Forelimb muscle (tissue), 1 donor: ENCODE results near the gene SPATA13. TPM values are rescaled to one million over a fixed set of nuclear protein-coding genes. Genes with fewer than 3 reads are reported as not detected.
"Not testable (repeated sequence)": the region's sequence is repeated elsewhere in the genome, so short reads cannot be mapped to it uniquely, and the experiment has no call there.

Experiments used
- DNase-seq: peaks from one replicate; pipeline ENCODE4 v3.0.0-alpha.2; 2013; ENCODE audit warnings: low read depth
- polyA plus RNA-seq: library from polyadenylated mRNA; unstranded; fragments of 120-200 nt; gene quantifications from one replicate; pipeline ENCODE4 v1.2.1, GENCODE V29; 2013; ENCODE audit not compliant: insufficient read length

Gene SPATA13
- polyA plus RNA-seq, 1 donor, result 3.4 TPM

DNA sequence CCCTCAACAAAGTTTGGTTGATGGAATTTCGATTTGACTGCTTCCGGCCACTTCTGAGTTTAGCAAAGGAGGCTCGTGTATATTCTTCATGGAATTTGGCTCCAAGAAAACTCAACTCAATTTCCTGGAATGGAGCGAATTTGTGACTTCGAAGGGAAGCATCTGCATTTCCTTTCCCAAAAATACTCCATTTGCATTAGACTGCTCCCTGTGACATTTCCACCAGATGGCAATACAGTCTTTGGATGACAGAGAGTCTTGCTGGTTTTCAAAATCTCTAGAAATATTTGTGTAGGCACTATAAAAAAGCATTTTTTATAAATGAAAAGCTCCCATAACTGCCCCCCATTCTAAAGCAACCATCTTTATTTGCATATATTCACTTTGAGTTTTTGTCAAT is 152.9 kb downstream of the SPATA13 start:
- peak; percentile 34 for DNase-seq

GRCh38 chr13:24317835-24318234 is 157.3 kb downstream of the SPATA13 start:
- not testable (repeated sequence) for DNase-seq

- not testable (repeated sequence) for DNase-seq
Measured at GRCh38 chr13:24318878-24319277, 158.4 kb downstream of the SPATA13 start.

- DNase-seq, result not testable (repeated sequence)
Measured at GRCh38 chr13:24319641-24320040, 159.1 kb downstream of the SPATA13 start.

DNA sequence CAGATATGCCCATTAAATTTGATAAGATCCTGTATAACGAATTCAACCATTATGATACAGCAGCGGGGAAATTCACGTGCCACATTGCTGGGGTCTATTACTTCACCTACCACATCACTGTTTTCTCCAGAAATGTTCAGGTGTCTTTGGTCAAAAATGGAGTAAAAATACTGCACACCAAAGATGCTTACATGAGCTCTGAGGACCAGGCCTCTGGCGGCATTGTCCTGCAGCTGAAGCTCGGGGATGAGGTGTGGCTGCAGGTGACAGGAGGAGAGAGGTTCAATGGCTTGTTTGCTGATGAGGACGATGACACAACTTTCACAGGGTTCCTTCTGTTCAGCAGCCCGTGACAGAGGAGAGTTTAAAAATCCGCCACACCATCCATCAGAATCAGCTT is 160.9 kb downstream of the SPATA13 start:
- DNase-seq, result not testable (repeated sequence)

DNA sequence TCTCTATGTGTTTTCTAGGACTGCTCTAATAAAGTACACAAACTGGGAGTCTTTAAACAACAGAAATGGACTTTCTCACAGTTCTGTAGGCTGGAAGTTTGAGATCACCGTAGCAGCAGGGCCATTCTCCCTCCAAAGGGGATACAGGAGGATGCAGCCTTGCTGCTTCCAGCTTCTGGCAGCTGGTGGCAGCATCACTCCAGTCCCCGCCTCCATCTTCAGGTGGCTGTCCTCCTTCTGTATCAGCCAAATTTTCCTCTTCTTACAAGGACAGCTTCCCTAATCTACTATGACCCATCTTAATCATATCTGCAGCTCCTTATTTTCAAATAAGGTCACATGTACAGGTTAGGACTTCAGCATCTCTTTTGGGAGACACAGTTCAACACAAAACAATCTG is 161.9 kb downstream of the SPATA13 start:
- DNase-seq, result not testable (repeated sequence)

DNA sequence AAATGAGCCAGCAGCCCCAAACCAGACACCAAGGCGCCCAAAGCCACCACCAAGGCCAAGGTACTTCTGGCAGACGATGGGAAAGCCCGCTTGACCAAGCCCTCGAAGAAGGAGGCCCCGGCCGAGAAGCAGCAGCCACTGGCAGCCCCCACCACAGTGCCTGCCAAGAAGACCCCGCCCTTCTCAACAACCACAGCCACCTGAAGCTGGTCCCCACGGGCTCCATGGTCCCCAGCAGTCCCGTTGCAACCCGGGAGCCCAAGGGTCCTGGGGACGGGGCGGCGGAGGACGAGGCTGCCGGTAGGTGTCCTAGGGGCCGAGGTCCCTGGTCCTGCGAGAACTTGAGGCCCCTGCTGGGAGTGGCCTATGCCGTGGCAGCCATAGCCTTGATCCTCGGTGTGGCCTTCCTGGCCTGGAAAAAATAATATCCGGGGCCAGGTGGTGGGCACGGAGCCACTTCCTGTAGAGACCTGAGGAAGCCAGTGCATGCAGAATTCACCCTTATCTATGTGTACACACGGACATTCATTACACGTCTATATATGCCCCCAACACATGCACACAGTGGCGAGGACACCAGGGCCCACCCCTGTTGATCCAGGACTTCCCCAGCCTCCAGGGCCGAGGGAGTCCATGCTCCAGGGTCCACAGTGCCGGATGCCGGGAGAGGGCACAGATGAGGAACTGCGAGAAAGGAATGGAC is 162.7 kb downstream of the SPATA13 start:
- no peak for DNase-seq

GRCh38 chr13:24323739-24324075 is 163.2 kb downstream of the SPATA13 start:
- DNase-seq, result no peak

GRCh38 chr13:24327598-24327997 is 167.1 kb downstream of the SPATA13 start:
- not testable (repeated sequence) for DNase-seq

GRCh38 chr13:24328145-24328544 is 167.6 kb downstream of the SPATA13 start:
- DNase-seq, result no peak

GRCh38 chr13:24338721-24339120 is 178.2 kb downstream of the SPATA13 start:
- no peak for DNase-seq

DNA sequence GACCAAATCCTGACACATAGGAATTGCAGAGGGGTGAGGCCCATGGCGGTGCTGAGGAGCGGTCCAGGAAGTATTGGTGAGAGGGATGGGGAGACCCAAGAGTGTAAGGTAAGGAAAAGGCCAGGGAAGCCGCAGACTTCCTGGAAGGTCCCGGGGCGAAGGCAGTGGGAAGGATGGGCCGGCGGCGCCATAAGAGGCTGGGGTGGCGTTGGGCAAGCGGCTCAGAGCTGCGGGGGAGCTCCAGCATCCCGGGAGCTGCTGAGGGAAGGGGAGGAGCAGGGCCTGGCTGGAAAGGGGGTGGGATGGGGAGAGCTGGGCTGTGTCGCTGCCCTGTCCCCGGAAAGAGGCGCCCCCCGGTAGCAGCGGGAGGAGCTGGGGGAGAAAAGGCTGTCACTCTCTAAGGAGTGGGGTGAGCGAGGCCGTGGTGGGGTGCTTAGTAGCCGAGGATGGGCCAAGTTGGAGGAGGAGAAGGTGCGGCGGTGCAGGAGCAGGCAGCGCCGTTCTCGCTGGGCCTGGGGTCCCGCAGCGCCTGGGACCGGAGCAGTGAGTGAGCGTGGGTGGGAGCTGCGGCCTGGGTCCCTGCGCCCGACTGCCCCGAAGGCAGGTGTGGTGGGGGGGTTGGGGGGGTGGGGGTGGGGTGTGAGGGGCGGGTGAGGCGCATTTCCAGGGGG is 179.6 kb downstream of the SPATA13 start:
- no peak for DNase-seq

DNA sequence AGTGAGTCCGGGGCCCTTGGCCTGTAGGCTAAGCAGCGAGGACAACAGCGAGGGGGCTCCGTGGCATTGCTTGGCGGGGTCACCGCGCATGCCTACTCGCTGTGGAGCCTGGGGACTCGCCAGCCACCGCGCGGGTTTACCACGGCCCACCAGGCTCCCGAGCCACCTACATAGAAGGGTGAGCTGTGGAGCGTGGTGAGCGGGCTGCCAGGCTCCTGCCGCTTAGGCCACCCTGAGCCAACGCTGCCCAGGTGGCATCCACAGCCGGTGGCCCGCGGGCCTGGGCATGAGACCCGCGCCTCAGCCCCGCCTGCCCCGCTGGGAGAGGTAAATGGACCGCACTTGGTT is 180.1 kb downstream of the SPATA13 start:
- no peak for DNase-seq

DNA sequence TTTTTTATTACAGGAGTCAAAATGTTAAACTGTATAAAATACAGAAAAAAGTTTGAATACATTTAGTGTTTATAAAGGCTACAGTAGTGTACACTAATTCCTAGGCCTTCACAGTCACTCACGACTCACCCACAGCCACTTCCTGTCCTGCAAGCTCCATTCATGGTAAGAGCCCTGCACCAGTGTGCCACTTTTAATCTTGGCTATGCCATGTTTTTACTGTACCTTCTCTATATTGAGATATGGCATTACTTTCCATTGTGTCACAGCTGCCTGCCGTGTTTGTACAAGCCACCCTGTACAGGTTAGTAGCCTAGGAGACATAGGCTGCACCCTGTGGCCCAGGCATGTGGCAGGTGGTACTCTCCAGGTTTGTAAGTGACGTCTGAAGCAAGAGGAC is 180.9 kb downstream of the SPATA13 start:
- no peak for DNase-seq

GRCh38 chr13:24348385-24348784 is 187.9 kb downstream of the SPATA13 start:
- no peak for DNase-seq

GRCh38 chr13:24348797-24349515 is 188.4 kb downstream of the SPATA13 start:
- DNase-seq, result no peak

DNA sequence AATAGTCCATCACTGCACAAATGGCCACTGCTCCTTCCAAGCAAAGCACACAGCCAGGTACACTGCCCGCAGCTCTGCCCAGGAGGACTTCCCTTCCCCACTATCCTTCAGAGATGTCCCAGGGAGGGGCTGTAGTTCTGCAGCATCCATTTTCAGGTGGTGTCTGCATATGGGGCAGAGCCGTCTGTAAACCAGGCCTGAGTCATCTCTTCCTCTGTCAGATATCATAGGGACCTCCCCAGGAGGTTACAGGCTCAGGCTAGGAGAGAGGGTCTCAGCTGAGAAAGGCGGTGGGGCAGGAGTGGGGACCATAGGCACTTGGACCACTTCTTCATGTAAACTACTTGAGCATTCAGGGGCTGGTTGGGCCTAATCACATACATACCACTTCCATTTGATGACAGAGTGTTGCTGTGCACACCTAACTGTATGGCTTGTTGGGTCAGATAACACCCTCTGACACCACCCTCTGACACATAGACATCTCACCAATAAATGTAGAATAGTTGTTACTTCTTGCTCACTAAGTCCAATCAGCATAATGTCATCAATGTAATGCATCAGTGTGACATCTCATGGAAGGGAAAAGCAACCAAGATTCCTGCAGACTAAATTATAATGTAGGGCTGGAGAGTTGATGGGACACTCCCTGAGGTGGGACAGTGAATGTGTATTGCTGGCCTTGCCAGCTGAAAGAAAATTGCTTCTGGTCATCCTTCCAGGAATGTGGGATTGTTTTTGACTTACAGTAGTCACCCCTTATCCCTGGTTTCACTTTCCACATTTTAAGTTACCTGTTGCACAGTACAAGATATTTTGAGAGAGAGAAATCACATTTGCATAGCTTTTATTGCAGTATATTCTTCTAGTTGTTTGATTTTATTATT is 189.5 kb downstream of the SPATA13 start:
- DNase-seq, result not testable (repeated sequence)

DNA sequence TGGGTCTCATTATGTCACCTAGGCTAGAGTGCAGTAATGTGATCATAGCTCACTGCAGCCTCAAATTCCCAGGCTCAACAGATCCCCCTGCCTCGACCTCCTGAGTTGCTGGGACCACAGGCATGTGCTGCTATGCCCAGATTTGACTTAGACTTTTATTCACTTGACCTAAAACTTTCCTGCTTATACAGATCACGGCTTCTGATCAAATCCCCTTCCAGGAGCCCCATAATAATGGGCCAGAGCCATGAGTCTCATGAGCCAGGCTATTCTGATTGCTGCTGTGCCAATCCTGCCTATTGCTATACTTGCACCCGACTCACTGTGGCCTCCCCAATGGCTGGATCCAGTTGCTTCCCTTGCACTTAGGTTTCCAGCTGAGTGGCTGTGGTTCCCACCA is 190.9 kb downstream of the SPATA13 start:
- DNase-seq, result no peak

- no peak for DNase-seq
Measured at GRCh38 chr13:24353736-24354135, 193.2 kb downstream of the SPATA13 start.

- DNase-seq, result no peak
Measured at GRCh38 chr13:24355103-24355502, 194.6 kb downstream of the SPATA13 start.

GRCh38 chr13:24356270-24356669 is 195.8 kb downstream of the SPATA13 start:
- no peak for DNase-seq
